GM12878 (cell line): ENCODE data around the gene CTNNBL1. TPM values are rescaled to one million over a fixed set of nuclear protein-coding genes. Genes with fewer than 3 reads are reported as not detected.

Experiments
- ATAC-seq: fragments of 200-7000 bp; cut with Tn5 transposase; 3 replicates; pipeline ENCODE4 v1.9.1; 2020; ENCODE audit warnings: mild to moderate bottlenecking, moderate library complexity
- BruUV-seq: library from RNA; stranded (reverse); fragments of 400-500 nt; replicated peaks from 2 replicates; lab custom pipeline; 2021; lab: Mats Ljungman, UMichigan
- CTCF ChIA-PET: fragments of 300-600 bp; sonication (Branson Sonifier 250); formaldehyde crosslinking; extraction: SDS; loops from one replicate; lab custom pipeline; 2021; ENCODE audit warnings: inconsistent platforms; lab: Yijun Ruan, JAX
- POLR2A ChIA-PET: fragments of 350-600 bp; formaldehyde crosslinking; extraction: SDS; loops from one replicate; lab custom pipeline; 2021; ENCODE audit warnings: inconsistent platforms; lab: Charles Lee
- RAD21 ChIA-PET: fragments of 300-600 bp; sonication (Branson Sonifier 250); formaldehyde crosslinking; loops from one replicate; lab custom pipeline; 2023; ENCODE audit warnings: antibody characterized with exemption; ENCODE audit not compliant: unreplicated experiment; lab: Charles Lee
- SMC1A ChIA-PET: fragments of 300-600 bp; sonication (Branson Sonifier 250); formaldehyde crosslinking; loops from one replicate; lab custom pipeline; 2023; ENCODE audit not compliant: unreplicated experiment, uncharacterized antibody; lab: Charles Lee
- DNase-seq: peaks from one replicate; pipeline ENCODE4 v3.0.0-alpha.2; 2011; ENCODE audit warnings: low read depth, low spot score
- FAIRE-seq: peaks from 3 replicates; lab custom pipeline; 2011; peaks lifted over from hg19 to GRCh38; lab: Jason Lieb, UNC
- H2AFZ ChIP-seq: 2 replicates; pipeline ENCODE4 v1.6.0; 2011; ENCODE audit warnings: low read depth, low read length, control low read depth; ENCODE audit not compliant: control insufficient read depth
- H3K27ac ChIP-seq: 2 replicates; pipeline ENCODE4 v1.5.1; 2011; ENCODE audit warnings: control low read depth; ENCODE audit not compliant: control insufficient read depth, insufficient read depth
- H3K27me3 ChIP-seq, 2 experiments: replicated peaks in 1 of 2; 2 replicates each; pipeline versions ENCODE4 v1.6.0 to v1.6.1; 2011; ENCODE audit warnings: low read length in 1 of 2; ENCODE audit not compliant: control insufficient read depth in 2 of 2, insufficient read depth in 2 of 2
- H3K36me3 ChIP-seq, 2 experiments: 2 replicates each; pipeline ENCODE4 v1.5.1; 2011; ENCODE audit warnings: low read length in 1 of 2; ENCODE audit not compliant: control insufficient read depth in 2 of 2, insufficient read depth in 2 of 2
- H3K4me1 ChIP-seq: 2 replicates; pipeline ENCODE4 v1.6.1; 2011; ENCODE audit warnings: mild to moderate bottlenecking, low read length, moderate library complexity, mixed read lengths; ENCODE audit not compliant: control insufficient read depth, insufficient read depth
- H3K4me2 ChIP-seq: 2 replicates; pipeline ENCODE4 v1.6.0; 2011; ENCODE audit warnings: control low read depth; ENCODE audit not compliant: control insufficient read depth, insufficient read depth
- H3K4me3 ChIP-seq: fragments of 200-600 bp; sonication (generic); 2 replicates; pipeline ENCODE4 v1.5.1; 2016
- H3K79me2 ChIP-seq: 2 replicates; pipeline ENCODE4 v1.6.0; 2011; ENCODE audit warnings: low read length; ENCODE audit not compliant: control insufficient read depth, insufficient read depth
- H3K9ac ChIP-seq: 2 replicates; pipeline ENCODE4 v1.8.0; 2011; ENCODE audit warnings: low read length, control low read depth, mixed read lengths; ENCODE audit not compliant: control insufficient read depth, insufficient read depth
- H3K9me3 ChIP-seq: replicated peaks from 3 replicates; pipeline ENCODE4 v1.5.1; 2011; ENCODE audit warnings: mild to moderate bottlenecking, low read length; ENCODE audit not compliant: control insufficient read depth, insufficient read depth
- H4K20me1 ChIP-seq: 2 replicates; pipeline ENCODE4 v1.6.0; 2011; ENCODE audit not compliant: control insufficient read depth, insufficient read depth
- ATF7 ChIP-seq: fragments of 450-650 bp; IDR thresholded peaks from 2 replicates; pipeline ENCODE4 v1.6.1; 2016; ENCODE audit warnings: low read depth, mild to moderate bottlenecking
- EED ChIP-seq: sonication (generic); IDR thresholded peaks from 2 replicates; pipeline ENCODE4 v1.6.1; 2016; ENCODE audit warnings: antibody characterized with exemption, low read depth
- GABPA ChIP-seq: IDR thresholded peaks from 2 replicates; pipeline ENCODE4 v1.6.1; 2014; ENCODE audit warnings: antibody characterized with exemption, low read depth, mild to moderate bottlenecking, inconsistent platforms
- RAD51 ChIP-seq: fragments of 450-650 bp; IDR thresholded peaks from 2 replicates; pipeline ENCODE4 v1.6.1; 2016; ENCODE audit warnings: moderate library complexity, mild to moderate bottlenecking, inconsistent platforms
- SKIL ChIP-seq: fragments of 450-650 bp; IDR thresholded peaks from 2 replicates; pipeline ENCODE4 v1.6.1; 2017; ENCODE audit warnings: mild to moderate bottlenecking, low read depth, inconsistent platforms; ENCODE audit not compliant: poor library complexity, severe bottlenecking
- YY1 ChIP-seq: IDR thresholded peaks from 2 replicates; pipeline ENCODE4 v1.6.1; 2011; ENCODE audit warnings: low read depth, mild to moderate bottlenecking, low read length
- ZBTB4 ChIP-seq: fragments of 450-650 bp; formaldehyde crosslinking; IDR thresholded peaks from 2 replicates; pipeline ENCODE4 v1.4.0; 2022; ENCODE audit warnings: mild to moderate bottlenecking, moderate library complexity
- WGBS: methylation state at CpG from one replicate; pipeline ENCODE4 v1.1.6; 2016; ENCODE audit warnings: low lambda C conversion rate; ENCODE audit not compliant: insufficient replicate concordance, insufficient coverage; ENCODE audit errors: missing lambda C conversion rate; 5-methylcytosine and 5-hydroxymethylcytosine counted together
- in situ Hi-C: fragments of 300-500 bp; cut with MboI; formaldehyde crosslinking; loops from 9 replicates; pipeline ENCODE4 v1.14.3; 2018; ENCODE audit warnings: mixed read lengths
- intact Hi-C: fragments of 100-400 bp; cut with micrococcal nuclease; formaldehyde crosslinking; loops from one replicate; pipeline ENCODE4 v1.14.2; 2022; ENCODE audit not compliant: unreplicated experiment
- polyA plus RNA-seq, 11 experiments: library from polyadenylated mRNA; depleted of rRNA in 4 of 11; unstranded in 6 of 11; stranded (reverse) in 5 of 11; fragments of >200 nt; fragmentation: Nextera tagmentation in 4 of 11; fragmentation: Illumina TruSeq in 1 of 11; extraction: Ambion mirVana in 4 of 11; extraction: Trizol in 1 of 11; gene quantifications; 1 replicate in 1 of 11; 2 replicates in 10 of 11; pipeline versions ENCODE4 v1.2.1 to v1.2.3, GENCODE V29; 2011 to 2016; ENCODE audit warnings: inconsistent platforms in 2 of 11, missing spikeins in 2 of 11, low read depth in 1 of 11
- total RNA-seq, 4 experiments: library from RNA; depleted of rRNA in 3 of 4; stranded (reverse); fragments of >200 nt in 3 of 4; fragmentation: Illumina TruSeq in 1 of 4; extraction: Trizol in 1 of 4; gene quantifications; 2 replicates each; pipeline versions ENCODE4 v1.2.1 to v1.2.3, GENCODE V29; 2013 to 2021
- TF ChIP-seq, protein P1 (sequence below): IDR thresholded peaks from 2 replicates; pipeline ENCODE4 v1.6.1; 2012; ENCODE audit warnings: low read depth, low read length, improper control_type of control experiment

The CTNNBL1 gene
- total and polyA plus RNA-seq, 10 of the 15 experiments (the other 5 are each of a cell fraction or from before 2014, with no cell fraction given): 43.1 to 102 (median 67.8) TPM

- TF ChIP-seq RAD51 (no peak), EED (no peak), GABPA (no peak), YY1 (no peak), ZBTB4 (CRISPR knock-in tag) (no peak), ATF7 (no peak), SKIL (no peak)
- TF ChIP-seq, protein P1, sequence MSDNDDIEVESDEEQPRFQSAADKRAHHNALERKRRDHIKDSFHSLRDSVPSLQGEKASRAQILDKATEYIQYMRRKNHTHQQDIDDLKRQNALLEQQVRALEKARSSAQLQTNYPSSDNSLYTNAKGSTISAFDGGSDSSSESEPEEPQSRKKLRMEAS: no peak
- no peak overlapping the region for H2AFZ ChIP-seq
- intact Hi-C loops: no loop called here
- H3K4me1 ChIP-seq: peaks cover 3% of the 10 kb centered on the region; the same call in 1 of the 2 replicates
- H3K79me2 ChIP-seq: no peaks in the 10 kb centered on the region
- ChIA-PET POLR2A (no interaction called here), SMC1A (no interaction called here), RAD21 (no interaction called here), CTCF (no interaction called here)
- H3K36me3 ChIP-seq: no peaks in the 10 kb centered on the region
- H3K9me3 ChIP-seq: no peaks in the 10 kb centered on the region
- 75% methylated on average over 10 of the region's 10 CpGs for WGBS
- H3K4me3 ChIP-seq: no peak overlapping the region
- H3K4me2 ChIP-seq: no peak overlapping the region
- no peak overlapping the region for H3K27ac ChIP-seq
- H4K20me1 ChIP-seq: no peaks in the 10 kb centered on the region
- FAIRE-seq: no peak
- no peaks in the 10 kb centered on the region for H3K27me3 ChIP-seq
- DNase-seq: no peak
- BruUV-seq: no TSS peak
- in situ Hi-C loops: no loop called here
- H3K9ac ChIP-seq: no peak overlapping the region
- no peak for ATAC-seq
These were observed 194.8 kb downstream of the CTNNBL1 start for GRCh38 chr20:37888641-37889040.
